ENCODE results near the gene ADAMTS4.

ADAMTS4 gene

DNA sequence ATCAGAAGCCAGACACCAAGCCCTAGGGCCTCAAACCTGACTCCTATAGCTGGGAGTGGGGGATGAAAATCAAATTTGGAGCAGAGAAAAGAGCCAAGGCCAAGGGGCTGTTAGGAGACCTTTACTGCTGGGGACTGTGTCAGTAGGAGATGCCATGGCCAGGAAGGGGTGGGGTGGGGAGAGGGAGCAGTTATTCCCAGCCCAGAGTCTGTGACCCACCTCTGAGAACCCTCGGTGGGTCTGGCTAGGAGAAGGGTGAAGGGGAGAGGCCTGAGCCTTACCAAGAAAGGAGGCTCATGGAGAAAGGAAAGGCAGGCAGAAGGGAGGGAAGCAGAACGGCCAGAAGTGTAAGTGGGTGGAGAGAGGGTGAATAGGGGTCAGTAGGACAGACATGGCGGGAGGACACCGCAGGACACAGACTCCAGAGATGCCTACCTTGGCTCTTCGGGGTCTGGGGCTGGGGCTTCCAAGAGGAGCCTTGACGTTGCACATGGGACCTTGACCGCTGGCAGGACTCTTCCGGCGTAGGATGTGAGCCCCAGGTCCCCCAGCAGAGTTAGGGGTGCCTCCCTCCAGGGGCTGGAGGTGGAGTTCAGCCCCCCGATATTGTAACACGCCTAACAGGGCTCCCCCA, 1.2 kb downstream of the ADAMTS4 start:
- TF ChIP-seq ZFX (IDR thresholded peaks at IDR 0.05): no peak
- TF ChIP-seq, protein P1, sequence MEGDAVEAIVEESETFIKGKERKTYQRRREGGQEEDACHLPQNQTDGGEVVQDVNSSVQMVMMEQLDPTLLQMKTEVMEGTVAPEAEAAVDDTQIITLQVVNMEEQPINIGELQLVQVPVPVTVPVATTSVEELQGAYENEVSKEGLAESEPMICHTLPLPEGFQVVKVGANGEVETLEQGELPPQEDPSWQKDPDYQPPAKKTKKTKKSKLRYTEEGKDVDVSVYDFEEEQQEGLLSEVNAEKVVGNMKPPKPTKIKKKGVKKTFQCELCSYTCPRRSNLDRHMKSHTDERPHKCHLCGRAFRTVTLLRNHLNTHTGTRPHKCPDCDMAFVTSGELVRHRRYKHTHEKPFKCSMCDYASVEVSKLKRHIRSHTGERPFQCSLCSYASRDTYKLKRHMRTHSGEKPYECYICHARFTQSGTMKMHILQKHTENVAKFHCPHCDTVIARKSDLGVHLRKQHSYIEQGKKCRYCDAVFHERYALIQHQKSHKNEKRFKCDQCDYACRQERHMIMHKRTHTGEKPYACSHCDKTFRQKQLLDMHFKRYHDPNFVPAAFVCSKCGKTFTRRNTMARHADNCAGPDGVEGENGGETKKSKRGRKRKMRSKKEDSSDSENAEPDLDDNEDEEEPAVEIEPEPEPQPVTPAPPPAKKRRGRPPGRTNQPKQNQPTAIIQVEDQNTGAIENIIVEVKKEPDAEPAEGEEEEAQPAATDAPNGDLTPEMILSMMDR (conservative IDR thresholded peaks at IDR 0.05): no peak
- no peak overlapping the region for H3K27ac ChIP-seq

DNA sequence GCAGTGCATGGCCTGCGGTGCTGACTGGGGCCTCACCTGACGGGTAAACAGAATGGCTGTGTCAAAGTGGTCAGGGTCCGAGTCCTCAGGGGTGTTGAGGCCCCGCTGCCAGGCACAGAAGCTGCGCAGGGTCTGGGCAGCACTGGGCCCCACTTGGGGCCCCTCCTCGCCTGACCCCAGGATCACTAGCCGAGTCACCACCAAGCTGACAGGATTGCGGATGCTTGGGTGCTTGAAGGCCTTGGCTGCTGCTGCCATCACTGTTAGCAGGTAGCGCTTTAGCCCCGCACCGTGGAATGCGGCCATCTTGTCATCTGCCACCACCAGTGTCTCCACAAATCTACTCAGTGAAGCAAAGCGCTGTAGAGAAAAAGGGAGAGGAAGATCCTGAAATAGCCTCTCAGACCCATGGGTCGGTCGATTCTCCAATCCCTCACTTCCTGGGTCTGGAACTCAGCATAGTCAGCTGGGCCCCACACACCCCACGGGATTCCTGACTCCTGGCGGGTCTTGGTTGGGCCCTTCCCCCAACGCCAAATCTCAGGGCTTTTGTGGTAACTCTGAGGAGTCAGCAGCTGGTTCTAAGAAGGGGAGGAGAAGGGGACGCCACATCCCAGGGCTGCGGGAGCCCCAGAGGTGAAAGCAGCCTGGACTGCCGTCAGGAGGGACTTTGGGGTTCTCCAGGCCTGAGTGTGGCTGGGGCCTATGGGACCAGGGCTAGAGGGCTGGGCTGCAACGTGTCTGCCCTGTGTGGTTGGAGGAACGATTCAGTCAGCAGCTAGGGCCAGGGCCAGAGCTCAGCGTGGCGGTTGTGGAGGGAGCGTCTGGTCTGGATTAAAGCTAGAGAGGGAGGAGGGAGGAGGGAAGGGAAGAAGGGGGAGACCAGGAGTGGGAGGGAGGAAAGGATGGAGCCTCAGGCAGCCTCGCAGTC, 2.1 kb downstream of the ADAMTS4 start:
- H3K27ac ChIP-seq: no peak overlapping the region
- TF ChIP-seq, protein P1 (conservative IDR thresholded peaks at IDR 0.05): no peak
- no peak for TF ChIP-seq ZFX (IDR thresholded peaks at IDR 0.05)

DNA sequence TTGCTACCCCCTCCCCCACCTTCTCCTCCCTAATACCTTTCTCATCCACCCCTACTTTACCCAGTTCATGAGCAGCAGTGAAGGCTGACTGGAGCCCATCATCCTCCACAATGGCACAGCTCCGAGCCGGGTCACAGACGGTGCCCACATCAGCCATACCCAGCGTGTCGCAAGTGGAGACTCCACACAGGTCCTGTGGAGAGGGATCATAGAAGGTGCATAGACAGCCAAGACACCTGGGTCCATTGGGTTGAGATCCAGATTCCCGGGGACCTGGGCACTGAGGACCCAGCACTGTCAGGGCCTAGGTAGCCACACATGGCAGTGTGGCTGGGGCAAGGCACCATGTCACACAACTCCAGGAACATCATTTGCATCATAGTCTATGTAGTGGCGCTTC, 2.7 kb downstream of the ADAMTS4 start:
- no peak overlapping the region for H3K27ac ChIP-seq
- TF ChIP-seq, protein P1 (conservative IDR thresholded peaks at IDR 0.05): no peak
- no peak for TF ChIP-seq ZFX (IDR thresholded peaks at IDR 0.05)

DNA sequence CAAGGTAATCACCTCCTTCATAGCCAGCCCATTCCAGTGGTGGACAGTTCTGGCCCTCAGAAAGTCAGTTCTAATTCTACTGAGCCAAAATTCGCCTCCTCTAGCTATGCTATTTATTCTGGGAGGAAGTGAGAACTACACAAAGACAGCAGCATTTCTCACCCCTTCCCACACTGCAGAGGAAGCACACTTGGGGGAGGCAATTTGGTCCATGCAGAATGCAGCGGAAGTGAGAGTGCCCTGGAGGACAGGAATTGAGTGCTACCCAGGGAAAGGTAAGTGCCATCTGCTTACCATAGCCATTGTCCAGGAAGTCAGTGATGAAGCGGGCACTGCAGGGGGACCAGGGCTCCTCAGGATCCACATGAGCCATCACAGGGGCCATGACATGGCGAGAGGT, 3.7 kb downstream of the ADAMTS4 start:
- H3K27ac ChIP-seq: no peak overlapping the region
- TF ChIP-seq, protein P1 (conservative IDR thresholded peaks at IDR 0.05): no peak
- TF ChIP-seq ZFX (IDR thresholded peaks at IDR 0.05): no peak

DNA sequence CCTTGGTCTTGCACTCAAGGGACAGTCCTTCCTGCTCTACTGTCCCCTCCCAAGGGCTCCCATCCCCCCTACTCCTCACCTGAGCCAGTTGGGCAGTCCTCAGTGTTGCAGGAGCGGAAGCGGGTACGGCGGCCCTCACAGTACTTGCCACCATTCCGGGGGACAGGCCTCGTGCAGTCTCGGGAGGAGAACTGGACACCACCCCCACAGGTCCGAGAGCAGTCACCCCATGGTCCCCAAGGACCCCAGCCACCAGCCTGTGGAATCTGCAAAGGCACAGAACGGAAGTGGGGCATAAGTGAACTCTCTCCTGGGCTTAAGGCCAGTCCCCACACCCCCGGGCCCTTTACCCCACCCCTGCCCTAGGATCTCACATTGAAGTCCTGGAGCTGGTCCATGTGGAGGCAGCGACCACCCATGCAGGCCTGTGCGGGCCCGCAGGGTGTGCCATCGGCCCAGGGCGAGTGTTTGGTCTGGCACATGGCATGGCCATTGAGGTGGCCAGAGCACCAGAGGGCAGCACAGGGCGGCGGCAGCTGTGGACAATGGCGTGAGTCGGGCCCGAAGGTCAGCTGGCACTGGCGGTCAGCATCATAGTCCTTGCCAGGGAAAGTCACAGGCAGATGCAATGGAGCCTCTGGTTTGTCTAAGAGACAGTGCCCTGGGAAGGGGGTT, 5.2 kb downstream of the ADAMTS4 start:
- H3K27ac ChIP-seq: no peak overlapping the region
- TF ChIP-seq ZFX (IDR thresholded peaks at IDR 0.05): no peak

DNA sequence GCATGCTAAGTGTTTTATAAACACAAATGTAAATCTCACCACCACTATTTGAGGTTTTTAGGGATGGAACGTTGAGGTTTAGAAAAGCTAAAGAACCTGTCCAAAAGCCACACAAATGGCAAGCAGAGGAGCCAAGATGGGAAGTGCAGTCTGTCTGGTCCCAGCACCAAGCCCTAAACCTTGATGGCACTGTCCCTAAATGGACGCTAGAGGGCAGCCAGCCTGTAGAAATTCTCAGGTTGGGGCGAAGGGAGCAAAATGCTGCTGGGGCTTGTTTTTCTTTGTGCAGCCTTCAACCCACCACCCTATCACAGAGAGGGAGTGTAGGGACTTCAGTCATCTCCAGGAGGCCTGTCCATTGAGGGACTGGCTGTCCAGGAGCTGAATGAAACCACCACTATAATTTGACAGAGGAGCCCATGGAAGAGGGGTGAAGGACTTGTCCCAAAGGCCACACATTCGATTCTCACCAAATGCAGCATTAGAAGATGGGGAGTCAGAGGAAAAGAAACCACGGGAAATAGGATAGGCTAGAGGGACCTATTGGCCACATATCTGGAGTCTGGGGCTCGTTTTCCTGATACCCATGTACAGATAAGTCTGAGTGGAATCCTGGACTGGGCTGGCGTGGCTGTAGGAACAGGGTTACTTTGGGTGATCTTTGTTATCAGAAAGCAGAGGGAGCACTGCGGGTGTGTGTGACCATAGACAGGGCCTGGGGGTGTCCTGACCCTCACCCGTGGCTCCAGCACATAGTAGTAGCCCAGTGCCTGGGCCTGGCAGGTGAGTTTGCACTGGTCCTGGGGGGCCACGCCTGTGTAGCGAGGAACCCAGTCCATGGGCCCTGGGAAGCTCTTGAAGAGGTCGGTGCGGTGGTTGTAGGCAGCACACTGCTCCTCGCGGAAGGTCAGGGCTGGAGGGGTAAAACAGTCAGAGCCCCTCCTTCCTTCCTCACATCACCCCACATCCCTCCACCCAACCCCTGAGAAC, 6.1 kb downstream of the ADAMTS4 start:
- no peak overlapping the region for H3K27ac ChIP-seq
- TF ChIP-seq, protein P1 (conservative IDR thresholded peaks at IDR 0.05): peak; percentile 96
- TF ChIP-seq ZFX (IDR thresholded peaks at IDR 0.05): no peak

DNA sequence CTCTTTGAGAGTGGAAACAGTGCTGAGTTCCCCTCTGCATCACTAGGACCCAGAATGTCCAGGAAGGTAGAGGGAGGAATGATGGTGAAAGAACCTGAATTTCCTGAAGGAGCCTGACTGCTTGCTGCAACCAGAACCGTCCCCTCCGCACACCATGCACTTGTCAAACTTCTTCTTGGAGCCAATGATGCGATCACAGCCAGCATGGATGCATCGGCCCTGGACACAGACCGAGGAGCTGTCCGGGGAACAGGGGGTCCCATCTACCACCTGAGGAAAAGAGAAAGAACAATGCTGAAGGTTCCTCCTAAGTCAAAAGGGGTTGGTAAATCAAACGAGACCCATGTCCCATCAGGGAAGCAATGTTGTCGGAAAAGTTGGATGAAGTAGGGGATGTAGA, 6.9 kb downstream of the ADAMTS4 start:
- no peak overlapping the region for H3K27ac ChIP-seq
- no peak for TF ChIP-seq ZFX (IDR thresholded peaks at IDR 0.05)
- TF ChIP-seq, protein P1 (conservative IDR thresholded peaks at IDR 0.05): no peak
